GM20431 (cell line): ENCODE measurements around the gene BST1.

Source experiments
- in situ Hi-C: fragments of 300-500 bp; cut with MseI, MboI; formaldehyde crosslinking; loops from one replicate; pipeline ENCODE4 v1.15.0; 2020; ENCODE audit warnings: low sequenced_read_pairs; ENCODE audit not compliant: unreplicated experiment

Gene BST1

DNA sequence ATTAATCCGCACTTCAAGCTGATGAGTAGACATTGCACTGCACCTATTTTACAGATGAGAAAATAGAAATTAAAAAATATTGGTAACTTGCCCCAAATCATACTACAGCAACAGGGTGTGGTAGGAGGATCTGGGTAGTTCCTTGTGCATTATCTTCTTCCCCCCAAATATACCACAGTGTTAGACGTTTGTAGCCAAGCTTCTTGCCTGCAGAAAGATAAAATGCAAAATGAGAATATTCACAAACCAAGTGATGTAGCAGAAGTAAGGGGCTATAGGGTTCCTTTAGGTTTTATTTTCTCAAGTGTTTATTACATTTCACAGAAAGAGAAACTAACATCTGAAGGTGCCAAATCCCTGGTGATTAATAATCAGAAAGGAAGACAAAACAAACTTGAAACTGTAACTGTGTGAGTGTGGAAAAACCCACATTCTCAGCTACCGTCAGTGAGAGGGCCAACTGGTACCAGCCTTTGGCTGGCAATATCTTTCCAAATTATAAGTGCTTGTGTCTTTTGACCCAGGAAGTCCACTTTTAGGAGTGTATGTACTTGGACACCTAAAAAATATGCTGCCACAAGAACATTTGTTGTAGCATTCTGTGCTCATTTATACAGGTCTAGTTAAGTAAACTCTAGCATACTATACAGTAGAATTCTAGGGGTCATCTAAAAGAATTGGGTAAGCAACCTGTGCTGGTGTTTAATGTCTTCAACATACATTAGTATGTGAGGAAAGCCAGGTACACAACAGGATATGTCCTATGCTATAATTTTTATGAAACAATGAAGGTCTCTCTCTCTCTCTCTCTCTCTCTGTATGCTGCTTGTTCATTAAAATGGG is 68.6 kb downstream of the BST1 start:
- in situ Hi-C loops: no loop called here

DNA sequence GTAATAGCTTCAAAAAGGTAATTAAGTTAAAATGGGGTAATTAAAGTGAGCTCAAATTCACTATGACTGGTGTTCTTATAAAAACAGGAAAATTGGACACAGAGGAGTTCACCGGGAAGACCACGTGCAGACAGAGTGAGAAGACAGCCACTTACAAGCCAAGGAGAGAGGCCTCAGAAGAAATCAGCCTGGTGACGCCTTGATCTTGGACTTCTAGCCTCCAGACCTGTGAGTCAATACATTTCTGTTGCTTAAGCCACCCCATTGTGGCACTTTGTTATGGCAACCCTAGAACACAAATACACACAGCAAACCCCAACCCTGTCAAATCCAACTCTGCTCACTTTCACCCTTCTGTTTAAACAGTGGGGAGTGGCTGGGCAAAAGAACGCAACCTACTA is 71.2 kb downstream of the BST1 start:
- in situ Hi-C loops: no loop called here

GRCh38 chr4:15776871-15777648 is 74.2 kb downstream of the BST1 start:
- in situ Hi-C loops: no loop called here

DNA sequence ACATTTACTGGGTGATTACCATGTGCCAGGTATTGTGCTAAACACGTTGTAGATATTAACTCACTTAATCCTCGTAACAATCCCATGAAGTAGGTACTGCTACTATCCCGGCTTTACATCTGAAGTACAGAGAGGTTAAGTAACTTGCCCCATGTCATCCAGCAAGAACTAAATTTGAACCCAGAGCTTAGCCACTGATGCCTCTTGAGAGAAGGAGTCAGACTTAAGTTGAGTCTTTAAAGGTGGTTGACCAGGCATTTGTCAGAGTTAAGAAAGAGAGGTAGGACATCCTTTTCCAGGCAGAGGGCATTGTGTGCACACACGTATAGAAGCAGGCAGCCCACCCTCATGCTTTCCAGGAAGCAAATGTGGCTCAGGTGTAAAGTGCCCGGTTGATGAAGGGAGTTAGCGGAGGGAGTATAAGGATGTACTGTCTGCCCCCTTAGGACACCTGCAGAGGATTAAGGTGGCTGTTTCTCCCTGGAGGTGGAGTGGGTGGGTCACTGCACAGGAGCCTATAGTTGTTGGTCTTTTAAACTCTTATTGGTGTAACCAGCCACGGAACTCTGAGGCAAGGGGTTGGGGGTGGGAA is 74.9 kb downstream of the BST1 start:
- in situ Hi-C loops: no loop called here

DNA sequence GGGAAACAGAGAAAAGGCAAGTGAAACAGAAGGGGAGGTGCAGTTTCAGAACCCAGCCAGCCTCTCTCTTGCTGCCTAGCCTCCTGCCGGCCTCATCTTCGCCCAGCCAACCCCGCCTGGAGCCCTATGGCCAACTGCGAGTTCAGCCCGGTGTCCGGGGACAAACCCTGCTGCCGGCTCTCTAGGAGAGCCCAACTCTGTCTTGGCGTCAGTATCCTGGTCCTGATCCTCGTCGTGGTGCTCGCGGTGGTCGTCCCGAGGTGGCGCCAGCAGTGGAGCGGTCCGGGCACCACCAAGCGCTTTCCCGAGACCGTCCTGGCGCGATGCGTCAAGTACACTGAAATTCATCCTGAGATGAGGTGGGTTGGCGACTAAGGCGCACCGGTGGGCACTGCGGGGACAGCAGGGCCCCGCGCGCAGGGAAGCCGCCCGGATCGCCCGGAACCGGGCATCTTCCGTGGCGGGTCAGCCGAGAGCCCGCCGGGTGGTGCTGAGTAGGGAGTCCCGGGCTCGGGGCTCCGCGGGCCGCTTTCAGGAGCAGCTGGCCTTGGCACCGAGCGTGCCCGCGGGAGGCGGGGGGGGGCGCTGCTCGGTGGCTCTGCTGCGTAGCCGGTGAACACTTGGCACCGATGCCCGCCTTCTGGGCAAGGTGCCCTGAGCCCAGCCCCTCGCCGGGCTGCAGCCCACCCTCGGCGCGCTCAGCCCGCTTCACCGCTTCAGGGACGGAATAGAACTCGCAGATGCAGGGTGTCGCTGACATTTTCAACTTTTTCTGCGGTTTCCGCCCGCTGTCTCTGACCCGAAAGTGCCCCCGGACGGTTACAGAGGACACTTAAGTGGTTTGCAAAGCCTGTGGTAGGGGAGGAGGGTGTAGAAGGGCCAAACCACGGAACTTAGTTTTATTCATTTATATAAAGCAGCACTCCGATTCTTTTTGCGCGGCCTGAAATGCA is 75.7 kb downstream of the BST1 start, which contains the start of gene CD38:
CD38 (plus strand) TSS at position 40 of the 953 bp plus-strand sequence; CDS start at position 127, 87 bp downstream.
- in situ Hi-C loops: no loop called here

- in situ Hi-C loops: no loop called here
Measured at GRCh38 chr4:15779306-15779705, 76.4 kb downstream of the BST1 start.

GRCh38 chr4:15779809-15780208 is 76.9 kb downstream of the BST1 start:
- in situ Hi-C loops: no loop called here

DNA sequence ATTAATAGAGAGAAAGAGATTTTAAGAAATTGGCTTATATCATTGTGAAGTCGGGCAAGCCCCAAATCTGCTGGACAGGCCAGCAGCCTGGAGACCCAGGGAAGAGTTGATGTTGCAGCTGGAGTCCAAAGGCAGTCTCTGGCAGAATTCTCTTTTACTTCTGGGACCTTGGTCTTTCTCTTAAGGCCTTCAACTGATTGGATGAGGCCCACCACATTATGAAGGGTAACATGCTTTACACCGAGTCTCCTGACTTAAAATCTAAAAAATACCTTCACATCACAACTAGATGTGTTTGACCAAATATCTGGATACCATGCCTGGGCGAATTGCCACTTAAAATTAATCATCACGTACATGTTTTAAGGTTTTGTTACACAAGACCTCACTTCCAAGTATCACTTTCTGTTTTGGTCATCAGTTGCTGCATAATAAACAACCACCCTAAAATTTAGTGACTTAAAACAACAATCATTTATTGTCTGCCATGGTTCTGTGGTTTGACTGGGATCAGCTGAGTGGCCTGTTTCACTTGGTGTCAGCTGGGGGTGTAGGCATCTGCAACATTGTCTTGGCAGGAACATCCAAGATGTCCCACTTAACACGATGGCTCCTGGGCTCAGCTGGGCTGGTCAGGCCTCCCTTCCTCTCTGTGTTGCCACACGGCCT is 78.7 kb downstream of the BST1 start:
- in situ Hi-C loops: no loop called here
